Epithelial cell of prostate (primary cell): ENCODE measurements around the gene CTAG1B.
"Not testable (repeated sequence)": the region's sequence is repeated elsewhere in the genome, so short reads cannot be mapped to it uniquely, and the experiment has no call there.

Experiments
- DNase-seq: peaks from one replicate; pipeline ENCODE4 v3.0.0-alpha.2; 2011; ENCODE audit warnings: low read depth, low spot score
- H3K27ac ChIP-seq: fragments of 450-650 bp; 2 replicates; pipeline ENCODE4 v1.5.1; 2017; ENCODE audit warnings: mild to moderate bottlenecking

The CTAG1B gene

DNA sequence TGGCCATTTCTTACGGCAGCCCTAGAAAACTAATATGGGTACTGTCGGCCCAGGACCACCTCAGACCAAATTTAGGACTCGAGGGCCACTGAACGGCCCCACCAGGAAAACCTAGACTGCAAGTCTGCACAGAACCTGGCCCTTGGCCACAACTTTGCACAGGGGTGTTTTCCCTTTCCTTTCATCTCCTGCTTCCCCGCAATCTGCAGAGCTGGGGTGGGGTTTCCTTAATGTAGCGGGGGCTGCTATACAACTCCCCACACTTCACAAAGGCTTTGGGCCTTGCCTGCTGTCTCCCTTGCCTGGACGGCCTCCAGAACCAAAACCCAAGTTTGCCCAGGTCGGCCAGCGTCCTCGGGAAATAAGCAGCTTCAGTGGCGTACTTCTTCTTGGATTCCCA lies 11.9 kb upstream of the CTAG1B start:
- H3K27ac ChIP-seq, DNase-seq: not testable (repeated sequence)

GRCh38 chrX:154628960-154629359 lies 9.9 kb upstream of the CTAG1B start:
- H3K27ac ChIP-seq: not testable (repeated sequence)

GRCh38 chrX:154620767-154621414 lies 1.8 kb upstream of the CTAG1B start:
- not testable (repeated sequence) for H3K27ac ChIP-seq, DNase-seq

More at GRCh38 chrX:154628960-154629359, 9.9 kb upstream of the CTAG1B start:
- not testable (repeated sequence) for DNase-seq

GRCh38 chrX:154613586-154613985 lies 5.5 kb downstream of the CTAG1B start:
- not testable (repeated sequence) for DNase-seq, H3K27ac ChIP-seq

- H3K27ac ChIP-seq, DNase-seq: not testable (repeated sequence)
Measured at GRCh38 chrX:154611146-154611545, 7.9 kb downstream of the CTAG1B start.

DNA sequence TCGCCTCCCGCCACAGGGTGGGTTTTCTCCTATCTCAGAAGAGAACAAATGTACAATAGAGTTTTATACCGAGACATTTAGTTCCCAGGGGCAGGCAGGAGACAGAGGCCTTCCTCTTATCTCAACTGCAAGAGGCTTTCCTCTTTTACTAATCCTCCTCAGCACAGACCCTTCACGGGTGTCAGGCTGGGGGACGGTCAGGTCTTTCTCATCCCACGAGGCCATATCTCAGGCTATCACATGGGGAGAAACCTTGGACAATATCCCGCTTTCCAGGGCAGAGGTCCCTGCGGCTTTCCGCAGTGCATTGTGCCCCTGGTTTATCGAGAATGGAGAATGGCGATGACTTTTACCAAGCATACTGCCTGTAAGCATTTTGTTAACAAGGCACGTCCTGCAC lies 10.3 kb downstream of the CTAG1B start:
- DNase-seq, H3K27ac ChIP-seq: not testable (repeated sequence)

GRCh38 chrX:154607976-154608375 lies 11.1 kb downstream of the CTAG1B start:
- not testable (repeated sequence) for DNase-seq, H3K27ac ChIP-seq

GRCh38 chrX:154607370-154607769 lies 11.7 kb downstream of the CTAG1B start:
- DNase-seq: no peak
- no peak overlapping the region for H3K27ac ChIP-seq

DNA sequence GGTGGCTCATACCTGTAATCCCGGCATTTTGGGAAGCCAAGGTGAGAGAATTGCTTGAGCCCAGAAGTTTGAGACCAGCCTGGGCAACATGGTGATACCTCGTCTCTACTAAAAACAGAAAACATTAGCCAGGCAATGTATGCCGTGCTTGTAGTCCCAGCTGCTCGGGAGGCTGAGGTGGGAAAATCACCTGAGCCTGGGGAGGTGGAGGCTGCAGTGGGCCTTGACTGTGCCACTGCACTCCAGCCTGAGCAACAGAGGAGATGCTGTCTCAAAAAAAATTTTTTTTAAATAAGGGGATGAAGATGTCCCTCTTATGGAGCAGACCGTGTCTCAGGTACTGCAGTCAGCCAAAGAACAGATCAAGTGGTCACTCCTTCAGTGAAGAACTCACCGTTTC lies 13.5 kb downstream of the CTAG1B start:
- H3K27ac ChIP-seq: no peak overlapping the region
- DNase-seq: no peak

DNA sequence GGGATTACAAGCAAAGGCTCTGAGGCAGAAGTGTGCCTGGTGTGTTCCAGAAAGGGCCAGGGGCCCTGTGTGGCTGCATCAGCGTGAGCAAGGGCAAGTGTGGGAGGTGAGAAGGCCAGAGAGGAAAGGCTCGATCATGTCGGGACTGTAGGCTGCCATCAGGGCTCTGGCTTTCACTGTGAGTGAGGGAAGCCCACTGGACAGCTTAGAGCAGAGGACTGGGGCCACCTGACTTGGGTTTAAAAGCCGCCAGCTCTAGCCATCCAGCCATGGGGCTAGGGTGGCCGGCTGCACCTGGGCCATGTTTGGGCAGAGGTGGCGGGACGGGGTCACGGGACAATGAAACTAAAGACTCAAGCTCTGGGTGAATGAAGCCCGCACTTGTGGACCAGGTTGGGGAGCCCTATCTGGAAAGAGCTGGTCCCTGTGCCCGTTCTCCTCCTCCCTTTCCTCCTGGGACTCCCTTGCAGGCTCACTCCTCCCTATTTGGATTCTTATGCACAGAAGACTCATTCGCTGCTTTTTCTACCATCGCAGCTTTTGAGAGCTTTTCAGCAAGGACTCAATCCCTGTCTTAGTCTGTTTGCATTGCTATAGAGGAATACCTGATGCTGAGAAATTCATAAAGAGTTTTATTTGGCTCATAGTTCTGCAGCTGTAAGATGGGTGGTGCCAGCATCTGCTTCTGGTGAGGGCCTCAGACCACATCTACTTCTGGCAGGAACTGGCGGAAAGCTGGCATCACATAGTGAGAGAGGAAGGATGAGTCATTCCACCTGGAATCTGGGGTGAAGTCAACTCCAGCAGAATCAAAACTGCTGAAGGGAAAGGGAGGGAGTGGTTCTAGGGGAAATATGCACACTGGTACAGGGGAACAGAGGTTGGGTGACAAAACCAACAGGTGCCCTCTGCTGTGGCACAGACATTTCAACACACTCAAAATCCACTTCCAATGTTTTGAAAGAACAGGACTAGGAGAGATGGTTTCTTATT lies 15.3 kb downstream of the CTAG1B start:
- DNase-seq: no peak
- peak overlapping the region; percentile 41 for H3K27ac ChIP-seq

GRCh38 chrX:154602766-154603437 lies 16.2 kb downstream of the CTAG1B start:
- no peak for DNase-seq
- H3K27ac ChIP-seq: no peak overlapping the region

DNA sequence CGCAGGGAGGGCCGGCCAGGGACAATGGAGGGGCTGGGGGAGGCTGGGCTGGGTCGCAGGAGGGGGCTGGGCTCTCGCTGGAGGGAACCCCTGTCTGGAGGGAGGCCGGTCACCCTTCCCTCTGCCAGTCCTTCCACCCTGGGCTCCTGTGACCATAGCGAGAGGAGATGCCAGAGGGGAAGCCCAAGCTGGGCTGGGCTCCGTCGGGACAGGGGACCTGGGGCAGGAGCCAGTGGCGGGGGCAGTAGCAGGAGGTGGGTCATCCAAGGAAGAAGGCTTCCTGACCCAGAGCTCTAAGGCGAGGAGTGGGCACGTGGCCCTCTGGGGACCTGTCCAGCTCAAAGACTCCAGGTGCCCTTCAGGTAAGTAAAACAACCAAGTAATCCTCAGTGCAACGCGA lies 16.9 kb downstream of the CTAG1B start:
- H3K27ac ChIP-seq: no peak overlapping the region

GRCh38 chrX:154600759-154601374 lies 18.2 kb downstream of the CTAG1B start:
- H3K27ac ChIP-seq: peak overlapping the region; percentile 48
- no peak for DNase-seq

More for the DNA sequence above, 16.9 kb downstream of the CTAG1B start:
- DNase-seq: no peak

DNA sequence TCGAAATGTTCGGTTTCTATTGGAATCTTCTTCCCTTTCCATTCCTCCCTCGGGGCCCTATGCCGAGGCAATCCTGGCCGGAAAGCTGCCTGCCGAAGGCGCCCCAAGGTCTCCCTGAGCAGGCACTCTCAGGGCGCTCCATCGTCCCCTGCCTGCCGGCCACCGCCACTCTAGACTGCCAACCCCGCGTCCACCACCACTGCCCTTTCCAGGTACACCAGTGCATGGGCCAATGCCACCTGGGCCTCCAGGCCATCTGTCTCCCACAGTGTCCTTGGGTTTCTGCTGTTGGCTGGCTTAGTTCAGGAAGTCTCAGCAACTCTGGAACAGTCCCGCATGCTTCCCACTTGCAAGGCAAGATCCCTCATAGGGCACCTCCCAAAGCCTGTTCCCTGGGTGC lies 19.6 kb downstream of the CTAG1B start:
- DNase-seq: no peak
- no peak overlapping the region for H3K27ac ChIP-seq

DNA sequence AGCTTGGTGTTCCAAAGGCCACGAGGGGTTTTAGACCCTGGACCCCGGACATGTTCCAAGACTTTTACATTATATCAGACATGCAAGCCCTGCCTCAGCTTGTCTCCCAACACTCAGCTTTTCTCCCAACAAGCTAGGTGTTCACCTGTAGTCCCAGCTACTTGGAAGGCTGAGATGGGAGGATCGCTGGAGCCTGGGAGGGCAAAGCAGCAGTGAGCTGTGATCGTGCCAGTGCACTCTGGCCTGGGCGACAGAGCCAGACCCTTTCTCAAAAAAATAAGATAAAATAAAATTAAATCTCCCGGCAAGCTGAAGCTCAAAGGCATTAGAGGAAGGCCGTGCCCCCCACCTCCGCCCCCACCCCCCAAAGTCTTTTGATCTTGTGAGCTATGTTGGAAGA lies 20.4 kb downstream of the CTAG1B start:
- no peak overlapping the region for H3K27ac ChIP-seq
- DNase-seq: no peak

DNA sequence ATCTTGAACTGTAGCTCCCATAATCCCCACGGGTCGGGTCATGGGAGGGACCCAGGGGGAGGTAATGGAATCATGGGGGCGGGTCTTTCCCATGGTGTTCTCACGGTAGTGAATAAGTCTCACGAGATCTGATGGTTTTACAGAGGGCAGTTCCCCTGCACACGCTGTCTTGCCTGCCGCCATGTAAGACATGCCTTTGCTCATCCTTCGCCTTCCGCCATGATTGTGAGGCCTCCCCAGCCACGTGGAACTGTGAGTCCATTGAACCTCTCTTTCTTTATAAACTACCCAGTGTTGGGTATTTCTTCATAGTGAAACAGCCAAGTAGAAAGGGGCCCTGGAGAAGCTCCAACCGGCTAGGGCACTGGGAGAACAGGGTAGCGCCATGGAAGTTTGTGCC lies 21.9 kb downstream of the CTAG1B start:
- no peak for DNase-seq
- peak overlapping the region; percentile 68 for H3K27ac ChIP-seq

- DNase-seq: peak; percentile 90
- peak overlapping the region; percentile 68 for H3K27ac ChIP-seq
Measured at GRCh38 chrX:154596290-154596929, 22.7 kb downstream of the CTAG1B start.

DNA sequence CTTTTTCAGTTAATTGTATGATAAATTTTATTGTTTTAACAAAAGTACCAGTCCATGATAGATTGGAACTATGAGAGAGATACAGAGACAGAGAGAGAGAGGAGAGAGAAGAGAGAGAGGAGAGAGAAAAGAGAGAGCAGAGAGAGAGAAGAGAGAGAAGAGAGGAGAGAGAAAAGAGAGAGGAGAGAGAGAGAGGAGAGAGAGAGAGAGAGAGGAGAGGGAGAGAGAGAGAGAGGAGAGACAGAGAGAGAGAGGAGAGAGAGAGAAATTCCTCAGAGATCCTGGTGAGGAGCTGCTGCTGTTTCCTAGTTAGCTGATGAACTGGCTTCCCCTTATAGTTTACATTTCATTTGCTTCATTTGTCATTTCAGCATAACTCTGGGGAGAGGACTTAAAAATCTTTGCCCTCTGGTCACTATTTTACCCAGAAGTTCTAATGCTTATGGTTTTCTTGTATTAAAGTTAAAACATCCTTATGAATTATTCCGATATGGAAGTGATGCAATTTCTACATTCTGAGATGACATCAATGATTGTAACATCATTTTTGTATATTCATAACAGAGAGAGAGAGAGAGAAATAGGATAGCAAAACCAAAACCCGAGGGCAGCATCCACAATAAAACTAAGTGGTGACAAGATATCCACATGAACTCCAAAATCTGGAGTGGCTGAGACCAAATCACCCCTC lies 23.4 kb downstream of the CTAG1B start:
- peak overlapping the region; percentile 68 for H3K27ac ChIP-seq

DNA sequence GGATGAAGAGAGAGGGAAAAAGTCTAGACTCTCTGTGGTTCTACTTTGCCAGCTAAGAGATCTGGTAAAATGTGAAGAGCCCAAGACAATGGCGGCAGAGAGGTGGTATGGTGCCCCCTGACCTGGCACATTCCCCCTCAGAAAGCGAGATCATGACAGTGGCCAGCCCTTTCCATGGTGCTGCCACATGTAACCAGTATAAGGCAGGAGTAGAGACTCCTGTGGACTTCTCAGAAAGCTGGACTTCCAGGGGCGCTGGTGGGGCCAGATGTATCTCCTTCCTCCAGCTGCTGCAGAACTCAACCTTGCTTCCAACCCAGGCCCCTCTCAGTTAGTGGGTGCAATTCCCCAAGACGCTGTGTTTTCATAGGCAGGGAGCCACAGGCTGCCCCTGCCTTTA lies 24.6 kb downstream of the CTAG1B start:
- no peak for DNase-seq
- H3K27ac ChIP-seq: no peak overlapping the region

More for the DNA sequence above, 23.4 kb downstream of the CTAG1B start:
- no peak for DNase-seq
